Measurements from ENCODE around the gene ZNF518A. TPM values are rescaled to one million over a fixed set of nuclear protein-coding genes. Genes with fewer than 3 reads are reported as not detected.

The ZNF518A gene, protein sequence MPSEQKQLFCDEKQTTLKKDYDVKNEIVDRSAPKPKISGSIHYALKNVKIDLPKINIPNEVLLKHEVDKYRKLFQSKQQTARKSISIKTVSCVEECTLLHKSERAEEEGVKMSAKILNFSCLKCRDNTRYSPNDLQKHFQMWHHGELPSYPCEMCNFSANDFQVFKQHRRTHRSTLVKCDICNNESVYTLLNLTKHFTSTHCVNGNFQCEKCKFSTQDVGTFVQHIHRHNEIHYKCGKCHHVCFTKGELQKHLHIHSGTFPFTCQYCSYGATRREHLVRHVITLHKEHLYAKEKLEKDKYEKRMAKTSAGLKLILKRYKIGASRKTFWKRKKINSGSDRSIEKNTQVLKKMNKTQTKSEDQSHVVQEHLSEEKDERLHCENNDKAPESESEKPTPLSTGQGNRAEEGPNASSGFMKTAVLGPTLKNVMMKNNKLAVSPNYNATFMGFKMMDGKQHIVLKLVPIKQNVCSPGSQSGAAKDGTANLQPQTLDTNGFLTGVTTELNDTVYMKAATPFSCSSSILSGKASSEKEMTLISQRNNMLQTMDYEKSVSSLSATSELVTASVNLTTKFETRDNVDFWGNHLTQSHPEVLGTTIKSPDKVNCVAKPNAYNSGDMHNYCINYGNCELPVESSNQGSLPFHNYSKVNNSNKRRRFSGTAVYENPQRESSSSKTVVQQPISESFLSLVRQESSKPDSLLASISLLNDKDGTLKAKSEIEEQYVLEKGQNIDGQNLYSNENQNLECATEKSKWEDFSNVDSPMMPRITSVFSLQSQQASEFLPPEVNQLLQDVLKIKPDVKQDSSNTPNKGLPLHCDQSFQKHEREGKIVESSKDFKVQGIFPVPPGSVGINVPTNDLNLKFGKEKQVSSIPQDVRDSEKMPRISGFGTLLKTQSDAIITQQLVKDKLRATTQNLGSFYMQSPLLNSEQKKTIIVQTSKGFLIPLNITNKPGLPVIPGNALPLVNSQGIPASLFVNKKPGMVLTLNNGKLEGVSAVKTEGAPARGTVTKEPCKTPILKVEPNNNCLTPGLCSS (N-terminal part only)
- 40.1 TPM for total RNA-seq

DNA sequence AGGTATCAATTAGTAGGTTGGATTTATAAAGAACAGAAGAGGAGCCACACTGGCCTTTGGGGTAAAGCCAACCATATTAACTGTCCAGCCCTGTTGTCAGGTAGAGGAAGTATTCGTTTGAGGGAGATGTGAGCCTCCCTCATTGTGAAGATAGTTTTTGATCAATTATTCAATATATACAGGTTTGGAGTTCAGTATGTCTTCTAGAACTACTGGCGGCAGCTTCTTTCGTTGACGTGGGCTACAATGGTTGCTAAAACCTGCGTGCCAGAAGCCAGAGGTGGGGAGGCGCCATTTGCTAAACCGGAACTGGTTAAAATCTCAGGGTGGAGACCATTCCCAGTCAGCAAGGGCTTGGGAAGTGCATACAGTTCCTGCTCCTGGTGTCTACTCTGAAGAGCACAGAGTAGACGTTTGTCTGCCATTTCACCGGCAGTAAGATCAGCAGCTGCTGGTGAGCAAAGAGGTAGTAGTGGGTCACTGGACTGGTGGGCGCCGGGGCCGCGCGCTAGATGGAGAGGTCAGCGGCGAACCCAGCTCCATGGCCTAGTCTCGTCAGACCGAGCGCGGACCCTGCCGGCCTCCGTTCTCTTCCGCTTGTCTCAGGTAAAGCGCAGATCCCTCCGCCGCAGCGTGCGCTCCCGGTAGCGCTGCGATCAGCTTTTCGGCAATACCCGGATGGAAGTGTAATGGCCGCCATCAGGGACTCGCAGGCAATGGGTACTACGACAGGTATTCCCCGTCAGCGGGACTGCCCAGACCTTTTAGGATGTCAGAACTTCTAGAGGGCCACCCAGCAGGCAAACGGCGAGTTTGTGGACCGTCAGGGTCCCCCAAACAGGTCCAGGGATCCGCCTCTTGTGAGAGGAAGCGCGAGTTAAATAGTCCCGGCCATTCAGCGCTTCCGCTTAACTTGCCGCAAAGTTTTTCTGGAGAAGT lies at the start of gene ZNF518A:
Gene ZNF518A, plus strand, starts transcription at position 911 of the 939 bp plus-strand sequence. CDS start 26,026 bp downstream, outside the sequence.
- peak; percentile 94 for DNase-seq (ENCODE audit: low spot score)

DNA sequence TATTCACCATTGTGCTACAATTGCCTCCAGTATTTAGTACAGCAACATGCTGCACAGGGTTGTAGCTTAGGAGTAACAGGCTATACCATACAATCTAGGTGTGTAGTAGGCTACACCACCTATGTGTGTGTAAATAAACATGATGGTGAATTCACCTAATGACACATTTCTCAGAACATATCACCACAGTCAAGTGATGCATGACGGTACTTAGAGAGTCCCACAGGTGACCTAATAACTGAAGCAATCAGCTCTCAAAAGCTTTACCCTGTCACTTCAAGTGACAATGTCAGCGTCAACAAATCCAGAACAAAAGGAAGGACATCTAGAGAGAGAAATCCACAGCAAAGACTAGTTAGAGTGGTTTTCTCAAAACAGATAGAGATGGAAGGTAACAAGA lies 47.9 kb upstream of the ZNF518A start:
- no peak for DNase-seq (ENCODE audit: low spot score)

DNA sequence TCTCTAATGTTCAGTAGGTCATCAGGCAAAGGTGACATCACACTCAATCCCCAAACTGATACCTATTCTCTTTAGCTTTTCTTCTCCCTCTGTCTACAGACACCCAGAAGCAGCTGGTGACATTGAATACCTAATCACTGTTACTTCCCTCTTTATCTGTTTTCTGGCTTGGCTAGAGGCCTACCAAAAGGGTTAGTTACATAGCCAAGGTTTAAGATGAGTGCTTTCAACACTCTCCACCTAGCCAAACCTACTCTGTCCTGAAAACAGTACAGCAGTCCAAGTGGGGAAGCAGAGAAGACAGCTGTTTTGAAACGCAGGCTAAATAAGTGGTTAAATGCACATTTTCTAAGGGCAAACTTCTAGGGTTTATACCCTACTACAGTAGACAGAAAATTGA lies 47.3 kb upstream of the ZNF518A start:
- DNase-seq (ENCODE audit: low spot score), result no peak

DNA sequence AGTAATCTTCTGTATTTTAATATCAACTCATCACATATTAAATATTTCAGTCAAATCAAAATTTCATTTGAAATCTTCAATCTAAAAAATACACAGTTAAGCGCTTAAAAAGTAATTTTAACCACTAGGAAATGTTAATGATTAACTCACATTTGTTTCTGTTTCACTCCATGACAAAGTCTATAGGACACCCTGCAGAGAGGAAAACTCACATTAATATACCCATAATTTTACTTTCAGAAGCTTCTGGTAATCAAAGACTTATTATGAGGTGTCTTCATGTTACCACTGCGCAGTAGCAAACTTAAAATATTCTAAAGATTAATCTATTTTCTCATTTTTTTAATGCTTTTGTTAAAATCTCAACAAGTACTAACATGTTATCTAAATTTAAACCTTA lies 41.0 kb upstream of the ZNF518A start:
- DNase-seq (ENCODE audit: low spot score), result no peak

DNA sequence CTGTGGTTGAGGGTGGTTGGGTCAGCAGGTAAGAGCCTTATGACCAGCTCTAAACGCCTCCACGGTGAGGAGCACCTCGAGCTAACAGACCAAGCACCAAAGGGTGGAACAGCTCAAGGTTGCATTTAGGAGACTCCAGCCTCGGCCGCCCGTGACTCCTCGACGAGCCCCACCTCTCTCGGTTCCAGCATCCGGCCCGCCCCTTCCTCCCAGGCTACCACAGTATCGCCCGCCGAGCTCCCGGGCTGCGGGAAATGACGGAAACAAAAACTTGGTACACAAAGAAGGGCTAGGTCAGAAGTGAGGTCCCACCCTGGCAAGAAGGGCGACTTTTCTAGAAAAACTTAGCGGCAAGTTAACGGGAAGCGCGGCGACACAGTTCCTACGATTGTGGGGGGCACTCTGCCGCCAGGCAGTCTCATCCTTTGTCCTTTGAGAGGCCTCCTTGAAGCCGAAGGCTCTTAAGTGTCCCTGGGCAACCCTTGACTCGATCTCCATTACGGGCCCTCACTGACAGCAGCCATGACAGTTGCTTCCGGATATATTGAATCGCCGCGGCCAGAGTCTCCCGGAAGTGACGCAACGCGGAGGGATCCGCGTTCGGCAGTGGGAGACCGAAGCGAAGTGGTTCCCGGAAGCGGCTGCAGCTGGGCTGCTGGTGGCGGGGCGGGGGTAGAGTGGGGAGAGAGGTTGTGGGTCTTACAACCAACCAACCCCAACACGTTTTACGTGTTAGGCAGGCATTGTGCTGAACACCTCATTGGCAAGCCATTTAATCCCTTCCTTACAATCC lies 40.2 kb upstream of the ZNF518A start:
- DNase-seq (ENCODE audit: low spot score), result peak; percentile 95

DNA sequence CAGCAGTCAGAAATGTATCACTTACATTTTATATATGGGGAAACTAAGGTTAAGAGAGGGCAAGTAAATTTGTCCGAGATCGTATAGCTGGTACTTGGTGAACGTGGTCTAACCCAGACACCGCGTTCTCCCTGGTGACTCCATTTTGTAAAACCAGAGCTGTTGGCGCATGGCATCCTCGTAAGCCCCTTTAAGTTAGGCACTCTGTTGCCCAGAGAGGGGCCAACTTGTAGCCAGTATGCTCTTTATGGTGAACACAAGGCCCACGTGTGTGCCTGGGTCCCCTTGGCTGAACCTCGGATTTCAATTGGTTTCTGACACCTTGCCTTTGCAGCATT lies 39.7 kb upstream of the ZNF518A start:
- no peak for DNase-seq (ENCODE audit: low spot score)

DNA sequence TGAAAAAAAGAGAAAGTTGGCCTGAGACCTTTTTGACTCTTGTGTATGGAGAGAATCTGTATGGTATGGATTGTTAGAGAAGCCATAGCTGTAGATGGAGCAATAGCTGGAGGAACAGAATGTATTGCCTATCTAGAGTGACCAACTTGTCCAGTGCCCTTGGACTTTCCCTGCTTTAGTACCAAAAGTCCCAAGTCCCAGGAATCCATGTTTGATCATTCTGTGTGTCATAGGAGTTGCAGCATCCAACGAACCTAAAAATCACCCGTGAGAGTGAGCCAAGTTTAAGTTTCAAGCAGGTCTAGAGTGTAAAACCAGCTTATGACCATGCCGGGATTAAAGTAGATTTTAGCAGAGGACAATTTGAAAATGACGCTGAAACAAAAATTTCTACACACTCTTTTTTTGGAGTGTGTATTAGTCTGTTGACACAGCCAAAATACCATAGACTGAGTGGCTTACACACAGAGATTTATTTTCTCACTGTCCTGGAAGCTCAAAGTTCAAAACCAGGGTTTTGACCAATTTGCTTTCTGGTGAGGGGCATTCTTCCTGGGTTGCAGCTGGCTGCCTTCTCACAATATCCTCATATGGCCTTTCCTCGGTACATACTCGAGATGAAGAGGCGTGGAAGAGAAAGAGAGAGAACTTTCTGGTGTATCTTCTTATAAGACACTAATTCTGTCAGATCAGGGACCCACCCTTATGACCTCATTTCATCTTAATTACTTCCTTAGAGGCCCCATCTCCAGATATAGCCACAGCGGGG lies 36.9 kb upstream of the ZNF518A start:
- DNase-seq (ENCODE audit: low spot score), result no peak

DNA sequence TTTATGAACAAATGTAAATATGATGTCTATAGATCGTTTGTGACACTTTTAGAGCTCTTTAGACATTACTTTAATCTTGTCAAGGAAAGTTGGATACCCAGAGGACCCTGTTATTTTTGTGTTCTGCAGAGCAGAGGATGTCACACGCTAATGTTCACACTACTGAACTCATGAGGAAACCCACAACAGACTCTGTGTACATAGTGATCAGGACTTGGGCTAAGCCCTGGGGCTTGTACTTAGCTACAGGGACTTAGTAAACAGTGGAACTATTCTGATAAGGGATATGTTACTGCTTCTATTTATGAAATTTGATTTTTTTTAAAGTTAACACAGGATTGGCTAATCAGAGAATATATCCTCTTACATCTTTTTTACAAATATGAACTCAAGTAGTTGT lies 36.1 kb upstream of the ZNF518A start:
- DNase-seq (ENCODE audit: low spot score), result no peak

DNA sequence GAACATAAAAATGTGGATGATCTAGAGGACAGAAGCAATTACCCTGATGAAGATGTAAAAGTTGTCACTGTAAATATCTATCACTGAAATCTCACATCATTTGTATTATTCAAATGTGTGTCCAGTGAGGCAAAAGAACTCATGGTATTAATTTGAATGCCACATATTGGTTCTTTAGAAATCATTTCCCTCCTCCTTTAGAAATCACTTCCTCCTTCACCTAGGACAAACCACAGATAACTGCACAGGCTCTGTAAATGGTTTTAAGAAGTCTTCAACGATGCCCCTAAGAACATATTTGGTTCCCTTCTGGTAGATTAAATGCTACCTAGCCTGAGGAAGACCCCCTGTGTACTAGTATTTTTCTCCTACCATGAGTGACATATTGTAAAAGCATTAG lies 33.1 kb upstream of the ZNF518A start:
- no peak for DNase-seq (ENCODE audit: low spot score)

DNA sequence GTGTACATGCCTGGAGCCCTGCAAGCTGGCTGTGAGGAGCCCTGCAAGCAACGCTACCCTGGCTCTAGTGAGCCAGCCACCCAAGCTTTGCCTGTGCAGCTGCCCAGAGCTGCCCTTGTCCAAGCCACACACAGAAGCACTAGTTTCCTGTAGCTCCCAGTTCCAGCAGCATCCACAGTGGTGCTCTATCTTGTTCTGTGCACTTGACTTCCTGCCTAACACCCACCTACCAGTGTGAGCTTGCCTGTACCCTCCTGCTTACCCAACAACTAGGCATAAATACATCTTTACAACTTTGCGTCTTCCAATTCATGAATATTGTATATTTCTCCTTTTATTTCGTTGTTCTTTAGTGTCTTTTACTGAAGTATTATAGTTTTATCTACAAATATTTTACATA lies 32.2 kb upstream of the ZNF518A start:
- DNase-seq (ENCODE audit: low spot score), result no peak

DNA sequence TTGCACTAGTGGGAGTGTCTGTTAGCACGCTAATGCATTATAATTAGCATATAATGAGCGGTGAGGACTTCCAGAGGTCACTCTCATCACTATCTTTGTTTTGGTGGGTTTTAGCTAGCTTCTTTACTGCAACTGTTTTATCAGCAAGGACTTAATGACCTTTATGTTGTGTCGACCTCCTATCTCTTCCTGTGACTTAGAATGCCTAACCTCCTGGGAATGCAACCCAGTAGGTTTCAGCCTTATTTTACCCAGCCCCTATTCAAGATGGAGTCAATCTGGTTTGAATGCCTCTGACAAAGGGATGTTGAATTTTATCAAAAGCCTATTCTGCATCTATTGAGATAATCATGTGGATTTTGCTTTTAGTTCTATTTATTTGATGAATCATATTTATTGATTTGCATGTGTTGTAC lies 22.5 kb upstream of the ZNF518A start:
- DNase-seq (ENCODE audit: low spot score), result no peak

DNA sequence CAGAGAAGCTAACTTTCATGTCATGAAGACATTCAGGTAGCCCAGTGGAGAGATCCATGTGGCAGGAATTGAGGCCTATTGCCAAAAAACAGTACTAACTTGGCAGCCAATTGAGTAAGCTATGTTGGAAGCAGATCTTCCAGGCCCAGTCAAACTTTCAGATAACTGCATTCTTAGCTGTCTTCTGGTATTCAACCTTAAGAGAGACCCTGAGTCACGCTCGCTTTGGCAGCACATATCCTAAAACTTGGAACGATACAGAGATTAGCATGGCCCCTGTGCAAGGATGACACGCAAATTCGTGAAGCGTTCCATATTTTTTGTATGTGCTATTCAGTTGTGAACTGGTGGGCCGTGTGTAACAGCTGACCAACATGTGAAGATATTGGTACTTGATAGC lies 17.6 kb upstream of the ZNF518A start:
- DNase-seq (ENCODE audit: low spot score), result no peak

DNA sequence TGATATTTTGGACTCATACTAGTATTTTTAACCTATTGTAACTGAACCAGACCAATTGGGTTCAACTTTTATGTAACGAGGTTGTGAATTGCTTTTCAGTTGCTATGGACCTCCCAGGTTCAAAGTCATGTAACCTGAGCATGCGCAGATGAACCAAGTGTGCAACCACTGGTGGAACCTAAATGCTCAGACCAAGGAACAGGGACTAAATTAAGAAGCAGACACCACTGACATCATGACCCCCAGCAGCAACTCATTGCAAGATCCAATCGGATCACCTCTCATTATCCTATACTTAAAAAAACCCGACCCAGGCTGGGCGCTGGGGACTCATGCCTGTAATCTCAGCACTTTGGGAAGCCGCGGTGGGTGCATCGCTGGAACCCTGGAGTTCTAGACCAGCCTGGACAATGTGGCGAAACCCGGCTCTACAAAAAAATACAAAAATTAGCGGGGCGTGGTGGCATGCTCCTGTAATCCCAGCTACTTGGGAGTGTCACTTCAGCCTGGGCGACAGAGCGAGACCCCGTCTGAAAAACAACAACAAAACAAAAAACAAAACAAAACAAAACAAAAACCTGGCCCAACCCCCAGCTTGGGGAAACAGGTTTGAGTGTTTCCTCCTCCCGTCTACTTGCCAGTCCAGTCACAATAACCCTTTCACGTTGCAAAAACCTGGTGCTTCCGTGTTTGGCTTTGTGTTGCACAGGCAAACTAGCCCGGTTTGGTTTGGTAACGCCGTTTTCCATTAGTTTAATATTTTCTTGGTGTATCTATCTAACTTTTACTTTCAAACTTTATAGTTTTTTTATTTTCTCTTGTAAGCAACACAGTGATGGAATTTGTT lies 11.3 kb upstream of the ZNF518A start:
- DNase-seq (ENCODE audit: low spot score), result no peak

DNA sequence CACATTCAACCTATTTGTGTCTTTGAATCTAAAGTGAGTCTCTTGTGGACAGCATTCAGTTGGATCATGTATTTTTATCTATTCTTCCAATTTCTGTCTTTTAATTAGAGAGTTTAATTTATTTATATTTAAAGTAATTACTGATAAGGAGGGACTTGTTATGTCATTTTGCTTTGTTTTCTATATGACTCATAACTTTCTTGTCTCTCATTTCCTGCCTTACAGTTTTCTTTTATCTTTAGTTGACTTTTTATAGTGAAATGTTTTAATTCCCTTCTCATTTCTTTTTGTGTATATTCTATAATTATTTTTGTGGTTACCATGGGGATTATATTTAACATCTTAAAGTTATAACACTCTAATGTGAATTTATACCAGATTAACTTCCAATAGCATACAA lies 7.3 kb upstream of the ZNF518A start:
- DNase-seq (ENCODE audit: low spot score), result no peak

DNA sequence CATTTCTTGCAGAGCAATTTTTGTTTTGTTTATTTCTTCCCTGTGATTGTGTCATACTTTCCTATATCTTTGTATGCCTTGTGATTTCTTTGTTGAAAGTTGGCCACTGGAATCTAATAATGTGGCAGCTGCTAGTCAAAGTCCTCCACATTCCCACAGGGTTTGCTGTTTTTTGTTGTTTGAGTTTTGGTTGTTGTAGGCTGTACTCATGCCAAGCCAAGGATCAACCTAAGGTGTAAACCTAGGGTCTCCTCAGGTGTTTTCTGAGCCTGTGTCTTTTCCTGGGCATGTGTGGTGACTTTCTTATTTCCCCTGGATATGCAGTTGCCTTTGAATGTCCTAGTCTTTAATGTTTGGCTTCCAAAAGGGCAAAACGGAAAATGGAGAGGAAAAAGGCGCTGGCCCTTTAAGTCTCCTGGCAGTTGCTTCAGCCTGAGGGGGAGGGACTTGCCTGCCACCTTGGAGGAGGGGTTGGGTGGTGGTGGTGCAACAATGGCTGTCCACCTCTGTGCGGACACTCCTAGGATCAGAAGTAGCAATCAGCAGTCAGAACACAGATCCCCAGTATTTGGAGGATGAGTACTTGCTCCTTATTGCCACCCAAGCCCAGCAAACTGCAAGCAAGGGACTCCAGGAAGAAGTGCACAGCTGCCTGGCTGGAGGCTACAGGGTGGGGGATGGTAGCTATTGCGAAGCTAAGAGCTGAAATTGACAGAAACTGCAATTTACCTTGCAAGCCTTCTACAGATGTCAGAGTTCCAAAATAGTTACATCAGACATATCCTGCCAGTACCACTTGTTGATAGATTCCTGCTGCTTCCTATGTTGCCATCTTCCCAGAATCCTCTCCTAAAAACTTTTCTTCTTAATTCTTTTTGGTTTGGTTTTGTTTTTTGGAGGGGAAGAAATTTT lies 5.6 kb upstream of the ZNF518A start:
- no peak for DNase-seq (ENCODE audit: low spot score)

DNA sequence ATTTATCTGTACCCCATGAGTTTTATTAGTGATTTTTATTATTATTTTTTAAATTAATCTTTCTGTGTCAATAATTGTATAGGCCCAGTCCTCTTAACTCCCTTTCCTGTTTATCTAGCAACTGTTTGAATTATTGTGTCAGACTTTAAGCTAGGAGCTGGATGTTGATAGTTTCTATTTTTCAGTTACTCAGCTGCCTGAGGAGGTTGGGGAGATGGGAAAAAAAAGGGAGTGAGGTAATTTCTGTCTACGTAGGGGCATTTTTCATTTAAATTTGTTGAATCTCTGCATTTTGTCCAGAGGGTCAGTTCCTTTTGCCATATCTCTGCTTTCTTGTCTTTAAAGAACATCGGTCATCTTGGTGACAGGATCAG lies 5.0 kb upstream of the ZNF518A start:
- DNase-seq (ENCODE audit: low spot score), result no peak

DNA sequence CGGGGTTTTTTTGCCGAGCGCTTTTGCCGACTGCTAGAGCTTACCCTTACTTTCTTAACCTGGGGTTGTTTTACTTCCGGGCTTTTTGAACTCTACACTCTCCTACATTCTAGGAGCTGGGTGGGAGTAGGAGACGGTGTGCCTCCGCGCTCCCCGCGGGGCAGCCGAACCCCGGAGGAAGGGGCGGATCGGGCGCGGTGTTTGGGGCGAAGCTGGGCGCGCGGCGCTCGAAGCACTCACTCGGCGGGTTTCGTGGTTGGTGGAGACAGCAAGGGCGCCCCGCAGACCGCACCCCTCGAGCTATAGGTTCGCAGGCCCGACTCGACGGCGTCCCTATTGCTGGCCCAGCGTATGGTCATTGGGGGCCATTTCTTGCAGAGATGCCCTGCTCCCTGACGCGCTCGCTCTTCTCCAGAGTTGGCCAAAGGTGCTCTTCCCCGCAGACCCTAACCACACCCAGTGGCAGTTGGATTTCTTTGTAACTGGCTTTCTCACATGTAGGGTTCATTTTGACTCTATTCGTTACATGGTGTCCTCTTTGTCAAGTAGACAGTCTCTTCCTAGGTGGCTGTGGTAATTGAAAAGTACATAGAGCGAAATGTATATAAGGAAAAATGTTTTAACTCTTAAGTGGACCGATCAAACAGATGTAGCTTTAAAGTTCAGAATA lies 364 bp downstream of the ZNF518A start:
- DNase-seq (ENCODE audit: low spot score), result peak; percentile 66
